ENCODE results near the gene JPH2.

DNA sequence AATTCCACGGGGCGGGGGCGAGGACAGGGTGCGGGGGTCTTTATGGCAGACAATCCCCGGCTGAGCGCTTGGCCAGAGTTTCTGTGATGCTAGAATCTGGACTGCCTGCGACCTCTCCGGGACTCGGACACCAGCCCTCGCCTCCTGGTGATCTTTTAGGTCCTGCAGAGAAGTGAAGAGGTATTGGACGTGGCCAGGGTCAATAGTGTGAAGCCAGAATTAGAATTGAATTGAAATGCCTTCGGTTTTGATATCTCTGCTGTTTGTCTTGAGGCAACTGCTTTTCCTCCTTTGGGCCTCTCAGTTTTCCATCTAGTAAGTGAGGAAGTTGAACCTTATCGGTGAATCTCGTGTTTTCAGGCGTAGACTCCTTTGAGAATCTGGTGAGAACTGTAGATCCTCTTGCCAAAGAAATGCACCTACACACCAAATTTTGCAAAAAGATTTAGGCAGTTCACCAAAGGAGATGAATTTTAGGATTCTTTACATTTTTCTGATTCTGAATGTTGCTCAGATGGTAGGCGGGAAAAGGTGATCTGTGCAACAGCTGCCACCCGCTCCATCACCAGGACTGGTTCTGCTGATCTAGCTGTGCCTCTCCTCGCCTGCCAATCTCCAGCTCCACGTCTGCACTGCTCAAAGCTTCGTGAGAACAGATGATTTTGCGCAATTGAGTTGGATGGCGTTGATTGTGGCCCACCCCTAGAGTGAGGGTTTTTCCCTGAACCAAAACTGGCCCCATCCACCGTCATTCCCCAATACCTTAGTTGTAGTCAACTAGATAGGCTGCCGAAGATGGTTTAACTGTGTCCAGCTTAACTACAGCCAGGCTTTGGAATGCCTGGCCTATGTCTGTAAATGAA, 24.4 kb upstream of the JPH2 start:
- TF ChIP-seq POLR2A (IDR thresholded peaks at IDR 0.05) (no peak), POLR2AphosphoS5 (IDR thresholded peaks at IDR 0.05) (no peak)
- TF ChIP-seq, protein P1, sequence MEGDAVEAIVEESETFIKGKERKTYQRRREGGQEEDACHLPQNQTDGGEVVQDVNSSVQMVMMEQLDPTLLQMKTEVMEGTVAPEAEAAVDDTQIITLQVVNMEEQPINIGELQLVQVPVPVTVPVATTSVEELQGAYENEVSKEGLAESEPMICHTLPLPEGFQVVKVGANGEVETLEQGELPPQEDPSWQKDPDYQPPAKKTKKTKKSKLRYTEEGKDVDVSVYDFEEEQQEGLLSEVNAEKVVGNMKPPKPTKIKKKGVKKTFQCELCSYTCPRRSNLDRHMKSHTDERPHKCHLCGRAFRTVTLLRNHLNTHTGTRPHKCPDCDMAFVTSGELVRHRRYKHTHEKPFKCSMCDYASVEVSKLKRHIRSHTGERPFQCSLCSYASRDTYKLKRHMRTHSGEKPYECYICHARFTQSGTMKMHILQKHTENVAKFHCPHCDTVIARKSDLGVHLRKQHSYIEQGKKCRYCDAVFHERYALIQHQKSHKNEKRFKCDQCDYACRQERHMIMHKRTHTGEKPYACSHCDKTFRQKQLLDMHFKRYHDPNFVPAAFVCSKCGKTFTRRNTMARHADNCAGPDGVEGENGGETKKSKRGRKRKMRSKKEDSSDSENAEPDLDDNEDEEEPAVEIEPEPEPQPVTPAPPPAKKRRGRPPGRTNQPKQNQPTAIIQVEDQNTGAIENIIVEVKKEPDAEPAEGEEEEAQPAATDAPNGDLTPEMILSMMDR (IDR thresholded peaks at IDR 0.05), result no peak
